ENCODE results near the gene RPP14.

DNA sequence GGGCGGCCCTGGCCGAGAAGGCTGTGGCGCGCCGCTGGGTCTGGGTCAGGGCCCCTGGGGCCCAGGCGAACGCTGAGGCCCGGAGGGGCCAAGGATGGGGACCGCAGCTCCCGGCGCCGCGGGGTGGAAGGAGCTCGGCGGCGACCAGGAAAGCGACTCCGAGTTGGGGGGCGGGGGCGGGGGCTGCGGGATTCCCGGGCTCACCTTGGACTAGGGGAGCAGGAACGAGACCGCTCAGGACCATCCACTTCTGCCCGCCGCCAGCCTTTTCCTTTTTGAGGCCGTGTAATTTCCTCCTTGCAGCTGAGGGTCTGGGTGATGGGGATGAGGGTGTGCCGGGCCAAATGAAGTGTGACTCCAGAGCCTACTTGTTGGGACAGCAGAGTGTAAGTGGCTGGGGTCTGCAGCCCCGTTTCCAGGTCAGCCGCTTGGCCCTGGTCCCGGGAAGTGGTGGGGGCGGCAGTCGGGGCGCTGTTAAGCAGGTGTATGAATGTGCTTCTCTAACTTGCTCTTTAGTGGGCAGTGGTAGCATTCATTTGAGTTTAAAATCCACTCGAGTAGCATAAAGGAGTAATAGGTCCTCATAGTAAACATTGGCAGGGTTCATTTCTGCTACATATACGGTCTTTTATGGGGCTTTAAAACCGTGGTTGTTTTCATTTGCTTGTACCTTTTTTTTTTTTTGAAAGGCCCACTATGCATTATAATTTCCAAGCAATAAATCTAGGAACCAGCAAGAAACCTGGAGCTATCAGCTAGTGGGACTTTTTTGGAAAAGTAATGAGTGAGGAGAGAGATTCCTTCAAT is 27.4 kb downstream of the RPP14 start:
- TF ChIP-seq, protein P1, sequence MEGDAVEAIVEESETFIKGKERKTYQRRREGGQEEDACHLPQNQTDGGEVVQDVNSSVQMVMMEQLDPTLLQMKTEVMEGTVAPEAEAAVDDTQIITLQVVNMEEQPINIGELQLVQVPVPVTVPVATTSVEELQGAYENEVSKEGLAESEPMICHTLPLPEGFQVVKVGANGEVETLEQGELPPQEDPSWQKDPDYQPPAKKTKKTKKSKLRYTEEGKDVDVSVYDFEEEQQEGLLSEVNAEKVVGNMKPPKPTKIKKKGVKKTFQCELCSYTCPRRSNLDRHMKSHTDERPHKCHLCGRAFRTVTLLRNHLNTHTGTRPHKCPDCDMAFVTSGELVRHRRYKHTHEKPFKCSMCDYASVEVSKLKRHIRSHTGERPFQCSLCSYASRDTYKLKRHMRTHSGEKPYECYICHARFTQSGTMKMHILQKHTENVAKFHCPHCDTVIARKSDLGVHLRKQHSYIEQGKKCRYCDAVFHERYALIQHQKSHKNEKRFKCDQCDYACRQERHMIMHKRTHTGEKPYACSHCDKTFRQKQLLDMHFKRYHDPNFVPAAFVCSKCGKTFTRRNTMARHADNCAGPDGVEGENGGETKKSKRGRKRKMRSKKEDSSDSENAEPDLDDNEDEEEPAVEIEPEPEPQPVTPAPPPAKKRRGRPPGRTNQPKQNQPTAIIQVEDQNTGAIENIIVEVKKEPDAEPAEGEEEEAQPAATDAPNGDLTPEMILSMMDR (conservative IDR thresholded peaks at IDR 0.05; ENCODE audit: low read depth, low read length), result peak; percentile 49
- no peak for TF ChIP-seq EZH2 (IDR thresholded peaks at IDR 0.05; ENCODE audit: low read length, unreplicated experiment)
- no peak for TF ChIP-seq EZH2phosphoT487 (IDR thresholded peaks at IDR 0.05; ENCODE audit: borderline replicate concordance, low read length)

Data from PC-3 (cell line).